ENCODE data around the gene MFN2.

MFN2 gene

DNA sequence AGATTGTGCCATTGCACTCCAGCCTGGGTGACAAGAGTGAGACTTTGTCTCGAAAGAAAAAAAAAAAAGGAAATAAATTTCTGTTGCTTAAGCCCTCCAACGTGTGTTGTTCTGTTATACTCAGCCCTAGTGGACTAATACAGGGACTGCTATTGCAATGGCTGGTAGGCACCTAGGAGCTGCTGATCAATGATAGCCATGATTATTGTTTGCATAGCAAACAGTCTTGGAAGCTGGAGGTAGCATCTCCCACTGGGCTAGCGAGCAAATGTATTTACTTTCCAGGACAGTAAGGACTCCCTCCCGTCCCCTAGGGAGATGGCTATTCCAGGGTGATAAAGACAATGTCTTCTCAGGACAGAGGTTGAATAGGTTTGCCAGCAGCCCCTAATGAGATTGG is 69.4 kb downstream of the MFN2 start:
- DNase-seq (ENCODE audit: low spot score), result no peak

GRCh38 chr1:12051361-12051760 is 71.1 kb downstream of the MFN2 start:
- no peak for DNase-seq (ENCODE audit: low spot score)

DNA sequence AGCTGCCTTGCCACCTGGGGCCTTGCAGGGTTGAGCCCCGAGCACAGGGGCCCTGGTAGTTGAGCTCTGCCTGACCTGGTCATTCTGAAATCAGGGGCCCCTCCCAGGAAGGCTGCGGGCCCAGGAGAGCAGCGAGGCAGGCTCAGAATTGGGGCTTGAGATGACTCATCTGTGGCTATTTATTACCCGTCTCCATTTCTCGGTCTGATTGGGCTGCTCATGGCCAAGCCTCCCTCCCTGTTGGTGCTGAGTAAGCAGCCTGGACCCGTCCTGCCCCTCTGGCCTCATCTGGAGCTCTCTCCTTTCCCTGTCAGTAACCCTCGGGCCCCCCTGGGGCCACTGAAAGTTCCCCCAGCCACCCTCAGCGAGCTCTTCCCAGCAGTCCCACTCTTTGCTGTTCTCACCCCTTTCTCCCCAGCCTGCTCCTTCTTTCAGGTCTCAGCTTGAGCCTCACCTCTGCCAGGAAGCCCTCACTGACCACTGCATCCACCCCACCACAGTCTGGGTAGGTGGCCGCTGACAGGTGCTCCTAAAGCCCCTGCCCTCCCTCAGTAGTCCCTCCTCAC is 71.8 kb downstream of the MFN2 start:
- DNase-seq (ENCODE audit: low spot score), result no peak

DNA sequence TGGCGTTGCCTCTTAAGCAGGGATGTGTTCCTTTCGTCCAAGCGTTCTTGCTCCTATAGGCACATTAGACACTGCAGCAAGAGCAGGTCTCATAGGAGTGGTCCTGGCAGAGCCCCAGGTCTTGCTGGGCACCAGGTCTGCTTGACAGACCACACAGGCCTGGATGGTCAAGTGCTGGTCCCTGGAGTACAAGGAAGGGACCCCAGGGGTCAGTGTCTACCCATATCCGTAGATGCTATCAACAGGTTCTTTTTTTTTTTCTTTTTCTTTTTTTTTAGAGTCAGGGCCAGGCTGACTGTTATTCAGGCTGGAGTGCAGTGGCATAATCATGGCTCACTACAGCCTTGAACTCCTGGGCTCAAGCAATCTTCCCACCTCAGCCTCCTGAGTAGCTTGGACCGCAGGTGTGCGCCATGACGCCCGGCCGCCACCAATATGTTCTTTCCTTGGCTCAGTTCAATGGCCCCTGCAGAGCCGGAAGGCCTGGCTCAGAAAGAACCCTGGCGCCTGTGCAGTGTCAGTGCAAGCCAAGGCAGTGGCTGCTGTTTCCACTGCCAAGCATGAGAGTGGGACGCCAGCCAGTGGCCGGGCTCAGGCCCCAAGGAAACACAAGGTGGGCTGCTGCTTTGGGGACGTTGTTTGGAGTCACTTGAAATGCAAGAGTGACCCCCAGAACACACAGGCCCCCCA is 72.9 kb downstream of the MFN2 start:
- peak; percentile 52 for DNase-seq (ENCODE audit: low spot score)

- peak; percentile 63 for DNase-seq (ENCODE audit: low spot score)
Measured at GRCh38 chr1:12053752-12054548, 73.7 kb downstream of the MFN2 start.

GRCh38 chr1:12055259-12055658 is 75.0 kb downstream of the MFN2 start:
- DNase-seq (ENCODE audit: low spot score), result no peak

- DNase-seq (ENCODE audit: low spot score), result no peak
Measured at GRCh38 chr1:12056331-12056841, 76.1 kb downstream of the MFN2 start.

DNA sequence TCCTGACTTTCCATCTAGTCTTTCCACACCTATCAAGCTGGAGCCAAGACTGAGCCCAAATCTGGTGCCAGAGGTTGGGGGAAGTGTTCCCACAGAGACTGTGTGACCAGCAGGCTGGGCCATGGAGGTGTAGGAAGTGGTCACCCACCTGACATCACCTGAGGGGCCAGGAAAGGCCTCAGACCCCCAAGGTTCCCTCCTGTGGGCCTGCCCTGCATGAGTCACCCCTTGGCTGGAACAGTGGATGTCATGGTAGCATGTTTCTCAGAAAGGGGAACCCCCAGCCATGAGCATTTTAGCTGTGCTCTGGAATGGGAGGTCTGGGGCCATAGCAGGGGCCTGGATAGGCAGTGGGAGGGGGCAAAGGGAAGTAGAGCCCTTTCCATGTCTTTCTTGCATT is 77.1 kb downstream of the MFN2 start:
- DNase-seq (ENCODE audit: low spot score), result no peak

DNA sequence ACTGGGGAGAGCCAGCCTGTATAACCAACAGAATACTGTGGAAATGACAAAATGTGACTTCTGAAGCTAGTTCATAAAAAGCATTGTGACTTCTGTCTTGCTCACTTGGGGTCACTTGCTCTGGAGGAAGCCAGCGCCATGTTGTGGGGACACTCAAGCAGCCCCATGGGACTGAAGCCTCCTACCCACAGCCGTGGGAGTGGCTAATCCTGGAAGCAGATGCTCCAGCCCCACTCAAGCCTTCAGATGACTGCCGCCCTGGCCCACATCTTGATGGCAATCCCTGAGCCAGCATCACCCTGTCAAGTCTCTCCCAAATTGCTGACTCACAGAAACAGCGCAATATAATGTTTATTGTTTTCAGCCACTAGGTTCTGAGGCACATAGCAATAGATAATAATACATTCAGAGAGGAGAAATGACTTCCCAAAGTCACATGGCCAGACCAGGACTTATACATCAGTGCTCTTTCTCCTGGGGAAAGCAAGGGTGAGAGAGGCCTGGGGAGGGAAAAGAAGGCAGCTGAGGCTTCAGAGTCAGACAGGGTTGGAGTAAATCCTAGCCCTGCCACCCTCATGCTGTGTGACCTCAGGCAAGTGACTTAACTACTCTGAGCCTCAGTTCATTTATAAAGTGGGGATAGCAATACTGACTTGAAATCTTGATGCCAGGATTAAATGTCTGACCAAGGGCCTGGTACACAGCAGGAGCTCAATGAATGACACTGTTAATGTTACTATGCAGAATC is 77.9 kb downstream of the MFN2 start:
- no peak for DNase-seq (ENCODE audit: low spot score)

DNA sequence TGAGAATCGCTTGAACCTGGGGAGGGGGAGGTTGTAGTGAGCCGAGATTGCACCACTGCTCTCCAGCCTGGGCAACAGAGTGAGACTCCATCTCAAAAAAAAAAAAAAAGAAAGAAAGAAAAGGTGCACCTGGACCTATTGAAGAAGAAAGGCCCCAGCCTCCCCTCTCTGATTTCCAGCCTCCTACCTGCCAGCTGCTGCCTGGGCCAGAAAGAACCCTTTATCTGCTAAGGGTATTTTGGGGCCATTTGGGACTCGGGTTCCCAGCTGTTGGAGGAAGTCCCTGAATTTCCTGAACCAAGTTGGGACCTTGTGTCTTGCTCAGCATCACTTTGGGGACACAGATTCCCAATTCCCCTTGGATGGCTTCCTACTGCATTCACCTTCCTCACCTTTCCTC is 79.0 kb downstream of the MFN2 start:
- DNase-seq (ENCODE audit: low spot score), result no peak

- no peak for DNase-seq (ENCODE audit: low spot score)
Measured at GRCh38 chr1:12059722-12060464, 79.6 kb downstream of the MFN2 start.

- DNase-seq (ENCODE audit: low spot score), result no peak
Measured at GRCh38 chr1:12060500-12060899, 80.3 kb downstream of the MFN2 start.

Small RNAs within 50 kb of the gene (small RNA-seq; reads per million reads assigned to genes)
- 0 reads per million in 2 experiments for gene AL096840.1
- 0 reads per million in 2 experiments for gene MIR6729
- gene RF00019, result 0 reads per million in 2 experiments
- 0 reads per million in 2 experiments for gene RN7SL649P
